Liver (tissue), 3 donors: ENCODE measurements around the gene RFX7.
A peak's percentile ranks its signal among the peaks of the same experiment; 100 is the strongest.

ENCODE experiments used
- ATF3 ChIP-seq: IDR thresholded peaks from 2 replicates; pipeline ENCODE4 v1.6.1; 2016; ENCODE audit warnings: antibody characterized with exemption
- CTCF ChIP-seq: fragments of 150-350 bp; IDR thresholded peaks from 2 replicates; pipeline ENCODE4 v1.5.1; 2017; ENCODE audit warnings: improper control_type of control experiment, low read depth, low read length; ENCODE audit not compliant: missing input control
- FOXA1 ChIP-seq: IDR thresholded peaks from 2 replicates; pipeline ENCODE4 v1.6.1; 2016; ENCODE audit warnings: antibody characterized with exemption
- GABPA ChIP-seq, 2 donors: IDR thresholded peaks in 1 of 2; conservative IDR thresholded peaks in 1 of 2; 2 replicates each; pipeline ENCODE4 v1.6.1; 2016; ENCODE audit warnings: antibody characterized with exemption in 2 of 2, mild to moderate bottlenecking in 1 of 2, moderate library complexity in 1 of 2
- HNF4A ChIP-seq, 2 donors: conservative IDR thresholded peaks; 2 replicates each; pipeline ENCODE4 v1.6.1; 2016; ENCODE audit warnings: antibody characterized with exemption in 2 of 2, mild to moderate bottlenecking in 2 of 2
- MAX ChIP-seq: IDR thresholded peaks from 2 replicates; pipeline ENCODE4 v1.6.1; 2016; ENCODE audit warnings: antibody characterized with exemption
- RAD21 ChIP-seq, 2 donors: IDR thresholded peaks; 2 replicates each; pipeline ENCODE4 v1.6.1; 2016; ENCODE audit warnings: antibody characterized with exemption in 2 of 2, mild to moderate bottlenecking in 2 of 2
- REST ChIP-seq: IDR thresholded peaks from 2 replicates; pipeline ENCODE4 v1.6.1; 2016; ENCODE audit warnings: antibody characterized with exemption, mild to moderate bottlenecking
- SP1 ChIP-seq: IDR thresholded peaks from 2 replicates; pipeline ENCODE4 v1.6.1; 2018; ENCODE audit warnings: antibody characterized with exemption, mild to moderate bottlenecking
- ZBTB33 ChIP-seq: IDR thresholded peaks from 2 replicates; pipeline ENCODE4 v1.6.1; 2016; ENCODE audit warnings: antibody characterized with exemption
- donor health status: healthy.
- donor health status: healthy.

- TF ChIP-seq CTCF (no peak), SP1 (no peak), FOXA1 (no peak), MAX (no peak), HNF4A (conservative IDR thresholded peaks at IDR 0.05) (peak in 1 of 2 donors; percentile 26), ZBTB33 (no peak), RAD21 (IDR thresholded peaks at IDR 0.05) (no peak), REST (no peak), ATF3 (no peak), GABPA (IDR thresholded peaks at IDR 0.05 in 1 of 2, conservative IDR thresholded peaks at IDR 0.05 in 1 of 2) (no peak)
Measured at GRCh38 chr15:56187665-56188064, 56.0 kb downstream of the RFX7 start.
